ENCODE measurements around the gene DGCR2. TPM values are rescaled to one million over a fixed set of nuclear protein-coding genes. Genes with fewer than 3 reads are reported as not detected.

Gene DGCR2
- total and polyA plus RNA-seq, 2 of the 8 experiments (the other 6 are each of a cell fraction or from before 2014, with no cell fraction given): 42.3 to 62.2 TPM

- no peak for TF ChIP-seq HDAC2 (IDR thresholded peaks at IDR 0.05; ENCODE audit: borderline replicate concordance in 1 of 2, low read depth in 2 of 2, low read length in 2 of 2)
- TF ChIP-seq SIN3A (conservative IDR thresholded peaks at IDR 0.05 in 1 of 2, IDR thresholded peaks at IDR 0.05 in 1 of 2; ENCODE audit: low read depth in 1 of 2, low read length in 2 of 2): no peak
- no peak for TF ChIP-seq KDM4A (IDR thresholded peaks at IDR 0.05; ENCODE audit: low read depth, low read length, severe bottlenecking)
- no peak for TF ChIP-seq SRF (IDR thresholded peaks at IDR 0.05; ENCODE audit: low read depth, low read length)
- no peak for TF ChIP-seq SP1 (IDR thresholded peaks at IDR 0.05; ENCODE audit: low read depth, low read length)
- TF ChIP-seq KDM5A (IDR thresholded peaks at IDR 0.05; ENCODE audit: low read length): no peak
- TF ChIP-seq CBX8 (IDR thresholded peaks at IDR 0.05; ENCODE audit: borderline replicate concordance, low read depth, low read length): no peak
- TF ChIP-seq TAF7 (optimal IDR thresholded peaks at IDR 0.05; ENCODE audit: borderline replicate concordance, low read depth, low read length): no peak
- no peak for TF ChIP-seq CHD1 (IDR thresholded peaks at IDR 0.05; ENCODE audit: low read depth, low read length)
- no peak for TF ChIP-seq SP4 (IDR thresholded peaks at IDR 0.05; ENCODE audit: low read length)
- no peak for TF ChIP-seq SIX5 (IDR thresholded peaks at IDR 0.05; ENCODE audit: low read depth, low read length)
- TF ChIP-seq RNF2 (IDR thresholded peaks at IDR 0.05; ENCODE audit: borderline replicate concordance, low read depth, low read length, missing control alignments, poor library complexity, severe bottlenecking): no peak
- TF ChIP-seq HDAC6 (IDR thresholded peaks at IDR 0.05; ENCODE audit: low read depth, low read length): no peak
- Histone ChIP-seq H2BK5ac (ENCODE audit: low read depth, low read length) (no peak overlapping the region), H2AK5ac (ENCODE audit: low read depth, low read length) (no peak overlapping the region), H4K91ac (replicated peaks; ENCODE audit: insufficient read length, low read length) (no peak overlapping the region), H3K79me1 (ENCODE audit: low read depth, low read length) (peaks cover 4% of the 10 kb centered on the region), H3K23me2 (ENCODE audit: low read depth, low read length) (no peaks in the 10 kb centered on the region), H3K18ac (ENCODE audit: extremely low read depth, low read length) (no peak overlapping the region), H4K20me1 (replicated peaks in 1 of 2; ENCODE audit: control insufficient read depth in 1 of 2, insufficient read depth in 2 of 2, low read length in 2 of 2) (peaks cover 5 to 9% of the 10 kb centered on the region in 2 experiments), H3K4ac (replicated peaks; ENCODE audit: insufficient read length, low read depth, low read length) (no peak overlapping the region), H3K9ac (replicated peaks in 1 of 4; ENCODE audit: extremely low read depth in 1 of 4, low read depth in 3 of 4, low read length in 3 of 4) (no peak overlapping the region), H3K36me3 (ENCODE audit: control insufficient read depth in 2 of 4, insufficient read depth in 4 of 4, low read length in 3 of 4) (peaks cover 0 to 6% (median 4%) of the 10 kb centered on the region in 4 experiments; a peak in 3 of 8 replicates), H2BK12ac (ENCODE audit: low read depth, low read length) (no peak overlapping the region), H3K27me3 (replicated peaks in 1 of 4; ENCODE audit: control insufficient read depth in 3 of 4, extremely low read depth in 1 of 4, insufficient read depth in 3 of 4, low read length in 3 of 4) (no peaks in the 10 kb centered on the region), H3K14ac (ENCODE audit: insufficient read length) (no peak overlapping the region), H4K8ac (ENCODE audit: extremely low read depth, insufficient read depth, low read length) (no peak overlapping the region), H3K23ac (ENCODE audit: insufficient read length) (no peak overlapping the region), H3K4me1 (replicated peaks in 1 of 4; ENCODE audit: control insufficient read depth in 3 of 4, insufficient read depth in 4 of 4, low read length in 3 of 4) (peaks cover 0 to 3% (median 0%) of the 10 kb centered on the region in 4 experiments; a peak in 1 of 7 replicates), H4K5ac (ENCODE audit: insufficient read length, low read depth, low read length) (no peak overlapping the region), H3K27ac (ENCODE audit: low read depth, low read length) (no peak overlapping the region), H3K9me3 (ENCODE audit: insufficient read depth in 2 of 2, low read depth in 1 of 2, low read length in 1 of 2) (peaks cover 0 to 6% of the 10 kb centered on the region in 2 experiments; a peak in 1 of 4 replicates), H3K4me2 (ENCODE audit: insufficient read depth in 1 of 2, low read depth in 2 of 2, low read length in 2 of 2) (no peak overlapping the region), H2BK120ac (replicated peaks; ENCODE audit: low read depth, low read length) (no peak overlapping the region), H3K4me3 (ENCODE audit: extremely low read depth in 1 of 4, insufficient read depth in 2 of 4, low read depth in 3 of 4, low read length in 4 of 4) (no peak overlapping the region), H2AFZ (ENCODE audit: low read length) (no peak overlapping the region), H3K79me2 (ENCODE audit: control insufficient read depth in 1 of 2, insufficient read depth in 2 of 2, low read length in 2 of 2) (peaks cover 0 to 6% of the 10 kb centered on the region in 2 experiments; a peak in 3 of 4 replicates), H2BK20ac (ENCODE audit: low read length) (no peak overlapping the region), H3K56ac (replicated peaks; ENCODE audit: insufficient read length, low read depth, low read length) (no peak overlapping the region), H2BK15ac (ENCODE audit: low read length) (no peak overlapping the region)
- DNase-seq (ENCODE audit: low read depth in 1 of 2, low spot score in 2 of 2) (no peak), FAIRE-seq (no peak)
- 91% methylated on average over 5 of the region's 6 CpGs; no CpG with 5 or more reads in 1 of the 2 experiments for WGBS, 2 experiments (ENCODE audit: extremely low coverage in 1 of 2, insufficient coverage in 1 of 2, insufficient read length in 1 of 2, insufficient replicate concordance in 2 of 2, low coverage in 1 of 2, low lambda C conversion rate in 2 of 2, missing lambda C conversion rate in 1 of 2)
- CTCF ChIA-PET (ENCODE audit: partially characterized antibody): interaction anchor here (1.0 to 1.6 kb wide), 3 partner anchors 31 to 535 kb away, joined by 3 to 6 read pairs (median 3); no protein-coding TSS in a partner anchor
- POLR2A ChIA-PET (ENCODE audit: partially characterized antibody): no interaction called here
Observed at GRCh38 chr22:19086417-19086816, 35.8 kb downstream of the DGCR2 start.

Measured in H1 (cell line).